Ishikawa (cell line): ENCODE data around the gene ADAMTS12.

Experiments
- CEBPB ChIP-seq: IDR thresholded peaks from 2 replicates; pipeline ENCODE4 v1.6.1; 2012
- CREB1 ChIP-seq: IDR thresholded peaks from 2 replicates; pipeline ENCODE4 v1.6.1; 2012; ENCODE audit warnings: low read depth
- EGR1 ChIP-seq: IDR thresholded peaks from 2 replicates; pipeline ENCODE4 v1.6.1; 2012
- EP300 ChIP-seq: IDR thresholded peaks from 2 replicates; pipeline ENCODE4 v1.6.1; 2012; ENCODE audit warnings: borderline replicate concordance
- FOXM1 ChIP-seq: IDR thresholded peaks from 2 replicates; pipeline ENCODE4 v1.6.1; 2012; ENCODE audit warnings: low read depth, borderline replicate concordance
- MAX ChIP-seq: IDR thresholded peaks from 2 replicates; pipeline ENCODE4 v1.6.1; 2012
- NFIC ChIP-seq: IDR thresholded peaks from 2 replicates; pipeline ENCODE4 v1.6.1; 2012
- RAD21 ChIP-seq: IDR thresholded peaks from 2 replicates; pipeline ENCODE4 v1.6.1; 2012; ENCODE audit warnings: low read depth
- REST ChIP-seq: IDR thresholded peaks from 2 replicates; pipeline ENCODE4 v1.6.1; 2012; ENCODE audit warnings: low read depth, mild to moderate bottlenecking
- TAF1 ChIP-seq: IDR thresholded peaks from 2 replicates; pipeline ENCODE4 v1.6.1; 2012; ENCODE audit warnings: low read depth, mild to moderate bottlenecking
- TCF12 ChIP-seq: IDR thresholded peaks from 2 replicates; pipeline ENCODE4 v1.6.1; 2012; ENCODE audit warnings: low read depth
- TEAD4 ChIP-seq: IDR thresholded peaks from 2 replicates; pipeline ENCODE4 v1.6.1; 2012
- USF1 ChIP-seq: IDR thresholded peaks from 2 replicates; pipeline ENCODE4 v1.6.1; 2012
- YY1 ChIP-seq: IDR thresholded peaks from 2 replicates; pipeline ENCODE4 v1.6.1; 2012; ENCODE audit warnings: low read depth
- ZBTB7A ChIP-seq: IDR thresholded peaks from 2 replicates; pipeline ENCODE4 v1.6.1; 2012; ENCODE audit warnings: low read depth

ADAMTS12 gene

GRCh38 chr5:33720176-33720575 is 171.6 kb downstream of the ADAMTS12 start:
- no peak for TF ChIP-seq CREB1
- TF ChIP-seq NFIC: no peak
- no peak for TF ChIP-seq EP300
- TF ChIP-seq USF1: no peak
- no peak for TF ChIP-seq TCF12
- TF ChIP-seq REST: no peak

- TF ChIP-seq NFIC: no peak
- no peak for TF ChIP-seq TEAD4
- no peak for TF ChIP-seq YY1
- no peak for TF ChIP-seq MAX
- no peak for TF ChIP-seq ZBTB7A
- TF ChIP-seq TAF1: no peak
- no peak for TF ChIP-seq FOXM1
- no peak for TF ChIP-seq EGR1
- TF ChIP-seq RAD21: no peak
- no peak for TF ChIP-seq EP300
- TF ChIP-seq REST: no peak
- TF ChIP-seq CEBPB: no peak
- TF ChIP-seq TCF12: no peak
- TF ChIP-seq CREB1: no peak
- no peak for TF ChIP-seq USF1
Observed at GRCh38 chr5:33719769-33720168, 172.0 kb downstream of the ADAMTS12 start.

- TF ChIP-seq NFIC (no peak), REST (no peak), FOXM1 (no peak), TAF1 (no peak), MAX (no peak), RAD21 (no peak), YY1 (no peak), EP300 (no peak), EGR1 (no peak), CREB1 (no peak)
Observed at GRCh38 chr5:33715661-33716060, 176.1 kb downstream of the ADAMTS12 start.

- no peak for TF ChIP-seq FOXM1
- TF ChIP-seq NFIC: no peak
- TF ChIP-seq TAF1: no peak
- TF ChIP-seq RAD21: no peak
- TF ChIP-seq MAX: no peak
- no peak for TF ChIP-seq EGR1
- TF ChIP-seq TCF12: no peak
- no peak for TF ChIP-seq EP300
- TF ChIP-seq CEBPB: no peak
- no peak for TF ChIP-seq ZBTB7A
- no peak for TF ChIP-seq CREB1
- TF ChIP-seq TEAD4: no peak
- no peak for TF ChIP-seq REST
- TF ChIP-seq USF1: no peak
- no peak for TF ChIP-seq YY1
Observed at GRCh38 chr5:33713136-33713765, 178.5 kb downstream of the ADAMTS12 start.
